CD4-positive, alpha-beta T cell (primary cell): Measurements from ENCODE around the gene CDK6. TPM values are rescaled to one million over a fixed set of nuclear protein-coding genes. Genes with fewer than 3 reads are reported as not detected.

Source experiments
- ATAC-seq: fragments of 200-7000 bp; cut with Tn5 transposase; one replicate; pipeline ENCODE4 v1.10.0; 2022; ENCODE audit warnings: mild to moderate bottlenecking; ENCODE audit not compliant: poor library complexity
- CTCF ChIA-PET: fragments of 350-600 bp; sonication (Branson Sonifier 250); formaldehyde crosslinking; loops from one replicate; lab custom pipeline; 2021; ENCODE audit warnings: antibody characterized with exemption, inconsistent platforms; lab: Charles Lee
- POLR2A ChIA-PET: fragments of 350-600 bp; sonication (Branson Sonifier 250); formaldehyde crosslinking; loops from one replicate; lab custom pipeline; 2021; ENCODE audit warnings: antibody characterized with exemption, inconsistent platforms; lab: Charles Lee
- DNase-seq, 14 experiments: peaks; one replicate each; pipeline ENCODE4 v3.0.0-alpha.2; 2013 to 2020; ENCODE audit warnings: mixed read lengths in 2 of 14
- H3K27ac ChIP-seq, 2 donors: one replicate each; pipeline versions ENCODE4 v1.5.1 to v1.7.0; 2013; ENCODE audit warnings: low read length in 2 of 2, low read depth in 1 of 2, mild to moderate bottlenecking in 1 of 2
- H3K27me3 ChIP-seq, 2 experiments: 1 replicate in 1 of 2; 2 replicates in 1 of 2; pipeline versions ENCODE4 v1.6.1 to v1.7.0; 2013; ENCODE audit warnings: low read length in 2 of 2, control low read depth in 1 of 2, mild to moderate bottlenecking in 1 of 2, moderate library complexity in 1 of 2; ENCODE audit not compliant: insufficient read depth in 2 of 2, control insufficient read depth in 1 of 2
- H3K36me3 ChIP-seq: one replicate; pipeline ENCODE4 v1.6.1; 2013; ENCODE audit warnings: low read length, control low read depth; ENCODE audit not compliant: insufficient read depth
- H3K4me1 ChIP-seq: one replicate; pipeline ENCODE4 v1.6.1; 2013; ENCODE audit warnings: low read length, control low read depth; ENCODE audit not compliant: insufficient read depth
- H3K4me3 ChIP-seq: one replicate; pipeline ENCODE4 v1.5.1; 2013; ENCODE audit warnings: mild to moderate bottlenecking, low read length, moderate library complexity
- H3K9me3 ChIP-seq, 2 experiments: 1 replicate in 1 of 2; 2 replicates in 1 of 2; pipeline versions ENCODE4 v1.6.1 to v1.7.0; 2013; ENCODE audit warnings: low read length in 2 of 2, mild to moderate bottlenecking in 2 of 2, control low read depth in 1 of 2, moderate library complexity in 1 of 2; ENCODE audit not compliant: control insufficient read depth in 1 of 2, insufficient read depth in 1 of 2
- H3K27ac Mint-ChIP-seq: one replicate; pipeline ENCODE4 v1.8.0; 2020; ENCODE audit warnings: mixed read lengths
- H3K27me3 Mint-ChIP-seq: one replicate; pipeline ENCODE4 v1.8.0; 2021; ENCODE audit warnings: mixed read lengths
- H3K36me3 Mint-ChIP-seq: one replicate; pipeline ENCODE4 v1.8.0; 2021; ENCODE audit warnings: low read depth, mixed read lengths
- H3K4me1 Mint-ChIP-seq: one replicate; pipeline ENCODE4 v1.8.0; 2021; ENCODE audit warnings: low read depth, mixed read lengths
- H3K4me3 Mint-ChIP-seq: one replicate; pipeline ENCODE4 v1.8.0; 2020; ENCODE audit warnings: mild to moderate bottlenecking, mixed read lengths
- H3K9me3 Mint-ChIP-seq: one replicate; pipeline ENCODE4 v1.8.0; 2020; ENCODE audit warnings: mixed read lengths
- CTCF ChIP-seq: fragments of 200-600 bp; IDR thresholded peaks from one replicate; pipeline ENCODE4 v1.8.0; 2022; ENCODE audit warnings: antibody characterized with exemption, mild to moderate bottlenecking
- intact Hi-C, 2 experiments: fragments of 100-400 bp; cut with DNase I in 1 of 2; cut with micrococcal nuclease in 1 of 2; formaldehyde crosslinking; loops; one replicate each; pipeline versions ENCODE4 v1.15.1 to v1.9.0; 2023 to 2025; cut with DNase I, micrococcal nuclease
- total RNA-seq, 174 experiments: library from RNA in 2 of 174; stranded (reverse) in 2 of 174; gene quantifications; one replicate each; pipeline ENCODE4 v1.2.3 and lab custom pipeline; 2021 to 2026

The CDK6 gene
- total RNA-seq, 2 experiments from 2014 or later: 13.0 to 13.7 TPM

- H3K36me3 Mint-ChIP-seq: no peaks in the 10 kb centered on the region
- H3K4me1 ChIP-seq: no peaks in the 10 kb centered on the region
- no peak for TF ChIP-seq CTCF
- no peak overlapping the region for H3K4me3 Mint-ChIP-seq
- no peak overlapping the region for H3K4me3 ChIP-seq
- DNase-seq (no peak), ATAC-seq (no peak)
- H3K27me3 ChIP-seq: no peaks in the 10 kb centered on the region
- intact Hi-C loops: no loop called here
- H3K9me3 Mint-ChIP-seq: no peaks in the 10 kb centered on the region
- CTCF ChIA-PET: no interaction called here
- POLR2A ChIA-PET: no interaction called here
- no peaks in the 10 kb centered on the region for H3K27me3 Mint-ChIP-seq
- peaks cover 3% of the 10 kb centered on the region for H3K36me3 ChIP-seq
- H3K9me3 ChIP-seq: no peaks in the 10 kb centered on the region
- H3K27ac ChIP-seq: no peak overlapping the region
- peaks cover 17% of the 10 kb centered on the region for H3K4me1 Mint-ChIP-seq
- H3K27ac Mint-ChIP-seq: no peak overlapping the region
Measured at GRCh38 chr7:92750946-92751345, 85.4 kb downstream of the CDK6 start.

- Histone ChIP-seq H3K4me3 (no peak overlapping the region), H3K27me3 (no peaks in the 10 kb centered on the region), H3K9me3 (no peaks in the 10 kb centered on the region), H3K4me1 (no peaks in the 10 kb centered on the region), H3K36me3 (peaks cover 2% of the 10 kb centered on the region), H3K27ac (no peak overlapping the region)
- peaks cover 12% of the 10 kb centered on the region for H3K4me1 Mint-ChIP-seq
- H3K9me3 Mint-ChIP-seq: no peaks in the 10 kb centered on the region
- no peak for ATAC-seq
- ChIA-PET POLR2A (no interaction called here), CTCF (no interaction called here)
- intact Hi-C loops: no loop called here
- no peaks in the 10 kb centered on the region for H3K27me3 Mint-ChIP-seq
- TF ChIP-seq CTCF: no peak
- no peak overlapping the region for H3K27ac Mint-ChIP-seq
- no peak for DNase-seq
- H3K4me3 Mint-ChIP-seq: no peak overlapping the region
- no peaks in the 10 kb centered on the region for H3K36me3 Mint-ChIP-seq
Measured at GRCh38 chr7:92750447-92750839, 85.9 kb downstream of the CDK6 start.

GRCh38 chr7:92749832-92750446 is 86.4 kb downstream of the CDK6 start:
- POLR2A ChIA-PET: no interaction called here
- no peaks in the 10 kb centered on the region for H3K36me3 Mint-ChIP-seq
- CTCF ChIA-PET: no interaction called here
- Histone ChIP-seq H3K9me3 (no peaks in the 10 kb centered on the region), H3K36me3 (no peaks in the 10 kb centered on the region), H3K4me1 (no peaks in the 10 kb centered on the region), H3K4me3 (no peak overlapping the region), H3K27ac (no peak overlapping the region), H3K27me3 (no peaks in the 10 kb centered on the region)
- no peak overlapping the region for H3K27ac Mint-ChIP-seq
- H3K27me3 Mint-ChIP-seq: no peaks in the 10 kb centered on the region
- H3K9me3 Mint-ChIP-seq: no peaks in the 10 kb centered on the region
- TF ChIP-seq CTCF: no peak
- no peak overlapping the region for H3K4me3 Mint-ChIP-seq
- ATAC-seq (no peak), DNase-seq (no peak)
- intact Hi-C loops: no loop called here
- peaks cover 7% of the 10 kb centered on the region for H3K4me1 Mint-ChIP-seq
